ENCODE results near the gene AGK.
"Not testable (repeated sequence)": the region's sequence is repeated elsewhere in the genome, so short reads cannot be mapped to it uniquely, and the experiment has no call there.

The AGK gene

GRCh38 chr7:141557360-141557759 is 6.2 kb downstream of the AGK start:
- DNase-seq (ENCODE audit: low read depth) = no peak
- TF ChIP-seq MYC (IDR thresholded peaks at IDR 0.05; ENCODE audit: low read depth, low read length) (no peak), CTCF (IDR thresholded peaks at IDR 0.05; ENCODE audit: low read depth, low read length) (no peak), POLR2A (IDR thresholded peaks at IDR 0.05; ENCODE audit: extremely low read depth, insufficient read length) (no peak), MAX (IDR thresholded peaks at IDR 0.05; ENCODE audit: low read depth, low read length) (no peak)
- H3K4me3 ChIP-seq (ENCODE audit: low read depth, low read length) = no peak overlapping the region

GRCh38 chr7:141557831-141558531 is 6.8 kb downstream of the AGK start:
- DNase-seq (ENCODE audit: low read depth); H3K4me3 ChIP-seq (ENCODE audit: low read depth, low read length): not testable (repeated sequence)

GRCh38 chr7:141558544-141559183 is 7.5 kb downstream of the AGK start:
- TF ChIP-seq MYC (IDR thresholded peaks at IDR 0.05; ENCODE audit: low read depth, low read length) (no peak), POLR2A (IDR thresholded peaks at IDR 0.05; ENCODE audit: extremely low read depth, insufficient read length) (no peak), CTCF (IDR thresholded peaks at IDR 0.05; ENCODE audit: low read depth, low read length) (no peak), MAX (IDR thresholded peaks at IDR 0.05; ENCODE audit: low read depth, low read length) (no peak)
- no peak overlapping the region for H3K4me3 ChIP-seq (ENCODE audit: low read depth, low read length)
- no peak for DNase-seq (ENCODE audit: low read depth)

- no peak overlapping the region for H3K4me3 ChIP-seq (ENCODE audit: low read depth, low read length)
- DNase-seq (ENCODE audit: low read depth) = no peak
- no peak for TF ChIP-seq CTCF (IDR thresholded peaks at IDR 0.05; ENCODE audit: low read depth, low read length)
- no peak for TF ChIP-seq MYC (IDR thresholded peaks at IDR 0.05; ENCODE audit: low read depth, low read length)
- TF ChIP-seq MAX (IDR thresholded peaks at IDR 0.05; ENCODE audit: low read depth, low read length) = no peak
- no peak for TF ChIP-seq POLR2A (IDR thresholded peaks at IDR 0.05; ENCODE audit: extremely low read depth, insufficient read length)
Measured at GRCh38 chr7:141559961-141560360, 8.8 kb downstream of the AGK start.

GRCh38 chr7:141562036-141562435 is 10.8 kb downstream of the AGK start:
- DNase-seq (ENCODE audit: low read depth) = no peak
- no peak for TF ChIP-seq CTCF (IDR thresholded peaks at IDR 0.05; ENCODE audit: low read depth, low read length)
- TF ChIP-seq POLR2A (IDR thresholded peaks at IDR 0.05; ENCODE audit: extremely low read depth, insufficient read length) = no peak
- no peak overlapping the region for H3K4me3 ChIP-seq (ENCODE audit: low read depth, low read length)

- no peak overlapping the region for H3K4me3 ChIP-seq (ENCODE audit: low read depth, low read length)
- no peak for DNase-seq (ENCODE audit: low read depth)
- no peak for TF ChIP-seq CTCF (IDR thresholded peaks at IDR 0.05; ENCODE audit: low read depth, low read length)
- TF ChIP-seq MYC (IDR thresholded peaks at IDR 0.05; ENCODE audit: low read depth, low read length) = no peak
- no peak for TF ChIP-seq POLR2A (IDR thresholded peaks at IDR 0.05; ENCODE audit: extremely low read depth, insufficient read length)
- TF ChIP-seq MAX (IDR thresholded peaks at IDR 0.05; ENCODE audit: low read depth, low read length) = no peak
Measured at GRCh38 chr7:141562543-141562942, 11.3 kb downstream of the AGK start.
